GM12878 (cell line): ENCODE data around the gene CFB.

Experiments used
- CREM ChIP-seq: IDR thresholded peaks from 2 replicates; pipeline ENCODE4 v1.6.1; 2014; ENCODE audit warnings: antibody characterized with exemption, low read depth
- CTCF ChIP-seq, 3 experiments: IDR thresholded peaks in 2 of 3; conservative IDR thresholded peaks in 1 of 3; 2 replicates each; pipeline ENCODE4 v1.5.1; 2011; ENCODE audit warnings: low read depth in 3 of 3, low read length in 3 of 3, mild to moderate bottlenecking in 3 of 3, control low read depth in 2 of 3, moderate library complexity in 2 of 3, inconsistent platforms in 1 of 3, mixed read lengths in 1 of 3; ENCODE audit not compliant: control insufficient read depth in 2 of 3, insufficient read depth in 1 of 3; ENCODE audit errors: extremely low read depth in 1 of 3
- MAX ChIP-seq: IDR thresholded peaks from 2 replicates; pipeline ENCODE4 v1.6.1; 2012; ENCODE audit warnings: low read depth, low read length, improper control_type of control experiment
- POLR2A ChIP-seq: IDR thresholded peaks from 2 replicates; pipeline ENCODE4 v1.6.1; 2011; ENCODE audit warnings: low read depth, mild to moderate bottlenecking, low read length
- POU2F2 ChIP-seq: IDR thresholded peaks from 3 replicates; pipeline ENCODE4 v1.6.1; 2011; ENCODE audit warnings: low read depth, mild to moderate bottlenecking, low read length, borderline replicate concordance
- SIN3A ChIP-seq: IDR thresholded peaks from 2 replicates; pipeline ENCODE4 v1.6.1; 2012; ENCODE audit warnings: low read depth, low read length, improper control_type of control experiment
- SP1 ChIP-seq: IDR thresholded peaks from one replicate; pipeline ENCODE4 v1.6.1; 2011; ENCODE audit warnings: low read depth, low read length
- TCF7 ChIP-seq: IDR thresholded peaks from 2 replicates; pipeline ENCODE4 v1.6.1; 2014; ENCODE audit warnings: antibody characterized with exemption, borderline replicate concordance

GRCh38 chr6:31979238-31979898 lies 33.5 kb downstream of the CFB start:
- no peak for TF ChIP-seq MAX
- no peak for TF ChIP-seq CTCF (IDR thresholded peaks at IDR 0.05 in 2 of 3, conservative IDR thresholded peaks at IDR 0.05 in 1 of 3; ENCODE audit: control insufficient read depth in 2 of 3, extremely low read depth in 1 of 3, insufficient read depth in 1 of 3, low read depth in 3 of 3, low read length in 3 of 3)
- no peak for TF ChIP-seq POLR2A
- no peak for TF ChIP-seq CREM
- TF ChIP-seq TCF7: no peak
- no peak for TF ChIP-seq SP1
- TF ChIP-seq POU2F2: no peak
- no peak for TF ChIP-seq SIN3A
